Transverse colon (tissue), 3 donors: Measurements from ENCODE around the gene FUS.

Experiments used
- CTCF ChIP-seq, 5 experiments: fragments of 200-600 bp in 3 of 5; fragments of 450-650 bp in 2 of 5; sonication (generic) in 3 of 5; IDR thresholded peaks; 1 replicate in 2 of 5; 2 replicates in 3 of 5; pipeline ENCODE4 v1.5.1; 2016 to 2017; ENCODE audit warnings: antibody characterized with exemption in 5 of 5, inconsistent platforms in 3 of 5, mild to moderate bottlenecking in 2 of 5, moderate library complexity in 1 of 5
- EP300 ChIP-seq: sonication (generic); formaldehyde crosslinking; IDR thresholded peaks from one replicate; pipeline ENCODE4 v1.6.1; 2017; ENCODE audit warnings: antibody characterized with exemption, low read depth

GRCh38 chr16:31187808-31188189 lies 7.9 kb downstream of the FUS start:
- TF ChIP-seq CTCF (IDR thresholded peaks at IDR 0.05) (no peak), EP300 (no peak)
